Activated naive CD4-positive, alpha-beta T cell treated with anti-CD3 and anti-CD28 coated beads, Interleukin-2, amount 50 U/mL, for 72 hours (primary cell): ENCODE measurements around the gene OR2L13. TPM values are rescaled to one million over a fixed set of nuclear protein-coding genes. Genes with fewer than 3 reads are reported as not detected.

ENCODE experiments used
- total RNA-seq, 2 donors: library from RNA; stranded (reverse); gene quantifications; one replicate each; pipeline ENCODE4 v1.2.3, GENCODE V29; 2022

Gene OR2L13
- total RNA-seq, 2 donors from 2014 or later: not detected

Other genes starting within 250 kb of the OR2L13 start
- gene TRIM58, start 238.0 kb upstream of the OR2L13 start, total RNA-seq: under 1 TPM in 1 of 2 donors, not detected in 1; 0.10 TPM
- gene OR2W3, start 199.6 kb upstream of the OR2L13 start, total RNA-seq: not detected
- not detected for gene OR2T8, start 174.9 kb upstream of the OR2L13 start, total RNA-seq
- not detected for gene OR2AJ1, start 170.3 kb upstream of the OR2L13 start, total RNA-seq
- gene OR2L8, start 146.3 kb upstream of the OR2L13 start, total RNA-seq: under 1 TPM in 1 of 2 donors, not detected in 1; 0.45 TPM
- under 1 TPM in 1 of 2 donors, not detected in 1; 0.25 TPM for gene OR2AK2, start 130.0 kb upstream of the OR2L13 start, total RNA-seq
- gene OR2L5, start 81.5 kb upstream of the OR2L13 start, total RNA-seq: under 1 TPM in 1 of 2 donors, not detected in 1; 0.16 TPM
- under 1 TPM; 0.14 to 0.23 TPM for gene OR2L2, start 65.1 kb upstream of the OR2L13 start, total RNA-seq
- not detected for gene OR2L3, start 48.3 kb upstream of the OR2L13 start, total RNA-seq
- gene OR2M5, start 50.0 kb downstream of the OR2L13 start, total RNA-seq: not detected
- not detected for gene OR2M2, start 79.6 kb downstream of the OR2L13 start, total RNA-seq
- not detected for gene OR2M3, start 102.1 kb downstream of the OR2L13 start, total RNA-seq
- not detected for gene OR2M4, start 136.2 kb downstream of the OR2L13 start, total RNA-seq
- not detected for gene OR2T33, start 182.8 kb downstream of the OR2L13 start, total RNA-seq
- not detected for gene OR2T12, start 208.2 kb downstream of the OR2L13 start, total RNA-seq
- gene OR2M7, start 229.4 kb downstream of the OR2L13 start, total RNA-seq: not detected